Spleen (tissue), 7 donors: Measurements from ENCODE around the gene ABHD8.

Experiments
- POLR2A ChIP-seq, 3 donors: fragments of 450-650 bp; IDR thresholded peaks; one replicate each; pipeline ENCODE4 v1.5.1; 2017; ENCODE audit warnings: antibody characterized with exemption in 3 of 3, mild to moderate bottlenecking in 1 of 3
- POLR2AphosphoS5 ChIP-seq, 3 donors: sonication (generic); formaldehyde crosslinking; IDR thresholded peaks; one replicate each; pipeline ENCODE4 v1.5.1; 2017; ENCODE audit warnings: antibody characterized with exemption in 3 of 3
- TF ChIP-seq, protein P1 (sequence below), 11 experiments: fragments of 200-600 bp in 7 of 11; fragments of 450-650 bp in 4 of 11; sonication (generic) in 4 of 11; IDR thresholded peaks in 8 of 11; conservative IDR thresholded peaks in 3 of 11; 1 replicate in 7 of 11; 2 replicates in 4 of 11; pipeline versions ENCODE4 v1.4.0 to v1.8.0; 2016 to 2021; ENCODE audit warnings: antibody characterized with exemption in 11 of 11, inconsistent platforms in 4 of 11, mild to moderate bottlenecking in 1 of 11
- donor health status: DM: no; HTN: no; CAD: no; lungs with moderate emphysema.
- donor health status: DM: no; HTN: no; CAD: no.
- donor health status: DM: no; HTN: no; CAD: no.

- TF ChIP-seq, protein P1, sequence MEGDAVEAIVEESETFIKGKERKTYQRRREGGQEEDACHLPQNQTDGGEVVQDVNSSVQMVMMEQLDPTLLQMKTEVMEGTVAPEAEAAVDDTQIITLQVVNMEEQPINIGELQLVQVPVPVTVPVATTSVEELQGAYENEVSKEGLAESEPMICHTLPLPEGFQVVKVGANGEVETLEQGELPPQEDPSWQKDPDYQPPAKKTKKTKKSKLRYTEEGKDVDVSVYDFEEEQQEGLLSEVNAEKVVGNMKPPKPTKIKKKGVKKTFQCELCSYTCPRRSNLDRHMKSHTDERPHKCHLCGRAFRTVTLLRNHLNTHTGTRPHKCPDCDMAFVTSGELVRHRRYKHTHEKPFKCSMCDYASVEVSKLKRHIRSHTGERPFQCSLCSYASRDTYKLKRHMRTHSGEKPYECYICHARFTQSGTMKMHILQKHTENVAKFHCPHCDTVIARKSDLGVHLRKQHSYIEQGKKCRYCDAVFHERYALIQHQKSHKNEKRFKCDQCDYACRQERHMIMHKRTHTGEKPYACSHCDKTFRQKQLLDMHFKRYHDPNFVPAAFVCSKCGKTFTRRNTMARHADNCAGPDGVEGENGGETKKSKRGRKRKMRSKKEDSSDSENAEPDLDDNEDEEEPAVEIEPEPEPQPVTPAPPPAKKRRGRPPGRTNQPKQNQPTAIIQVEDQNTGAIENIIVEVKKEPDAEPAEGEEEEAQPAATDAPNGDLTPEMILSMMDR (IDR thresholded peaks at IDR 0.05 in 8 of 11, conservative IDR thresholded peaks at IDR 0.05 in 3 of 11) = no peak
- no peak for TF ChIP-seq POLR2A (IDR thresholded peaks at IDR 0.05)
- no peak for TF ChIP-seq POLR2AphosphoS5 (IDR thresholded peaks at IDR 0.05)
Observed at GRCh38 chr19:17328517-17329365, 25.5 kb upstream of the ABHD8 start.
